Nucleus accumbens (tissue), 56 donors: ENCODE measurements around the gene INKA1.
A peak's percentile ranks its signal among the peaks of the same experiment; 100 is the strongest.

Experiments used
- DNase-seq, 56 donors: peaks; one replicate each; lab custom pipeline; 2025; lab: John Stamatoyannopoulos, UW

INKA1 gene

DNA sequence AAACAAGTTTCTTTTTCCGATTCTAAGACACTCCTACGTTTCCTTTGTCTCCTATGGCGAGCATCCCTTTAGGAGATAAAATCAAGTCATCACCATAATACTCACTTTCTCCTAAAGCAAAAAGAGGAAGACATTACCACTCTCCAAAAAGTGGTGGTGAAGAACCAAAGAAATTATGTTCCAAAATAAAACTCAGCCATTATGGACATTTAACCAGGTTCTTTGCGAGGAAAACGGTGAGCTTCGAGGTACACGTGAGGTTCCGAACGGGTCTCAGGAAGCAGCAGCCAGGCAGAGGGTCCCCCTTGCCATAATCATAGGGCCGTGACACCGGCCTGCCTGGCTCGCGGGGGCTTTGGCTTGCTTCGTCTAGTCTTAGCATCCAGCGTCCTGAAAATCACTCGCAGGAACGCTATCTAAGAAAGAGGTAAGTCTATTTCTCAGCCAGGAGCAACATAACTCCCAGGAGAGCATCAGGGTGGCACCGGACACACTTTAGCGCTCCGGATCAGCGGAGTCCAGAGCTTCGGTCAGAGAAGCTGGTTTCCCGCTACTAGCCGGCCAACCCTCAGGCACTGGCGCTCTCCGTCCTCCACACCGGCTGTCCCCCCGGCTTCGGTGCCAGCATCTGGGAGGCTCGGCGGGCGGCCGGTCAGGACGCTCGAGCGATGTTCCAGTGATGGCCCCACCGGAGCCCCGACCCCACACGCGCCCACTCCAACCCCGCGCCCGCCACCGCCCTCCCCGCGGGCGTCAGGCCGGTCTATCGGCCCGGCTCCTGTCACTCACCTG is 17.3 kb upstream of the INKA1 start:
- peak in 9 of 56 donors; percentile 40 to 81 (median 48) for DNase-seq

DNA sequence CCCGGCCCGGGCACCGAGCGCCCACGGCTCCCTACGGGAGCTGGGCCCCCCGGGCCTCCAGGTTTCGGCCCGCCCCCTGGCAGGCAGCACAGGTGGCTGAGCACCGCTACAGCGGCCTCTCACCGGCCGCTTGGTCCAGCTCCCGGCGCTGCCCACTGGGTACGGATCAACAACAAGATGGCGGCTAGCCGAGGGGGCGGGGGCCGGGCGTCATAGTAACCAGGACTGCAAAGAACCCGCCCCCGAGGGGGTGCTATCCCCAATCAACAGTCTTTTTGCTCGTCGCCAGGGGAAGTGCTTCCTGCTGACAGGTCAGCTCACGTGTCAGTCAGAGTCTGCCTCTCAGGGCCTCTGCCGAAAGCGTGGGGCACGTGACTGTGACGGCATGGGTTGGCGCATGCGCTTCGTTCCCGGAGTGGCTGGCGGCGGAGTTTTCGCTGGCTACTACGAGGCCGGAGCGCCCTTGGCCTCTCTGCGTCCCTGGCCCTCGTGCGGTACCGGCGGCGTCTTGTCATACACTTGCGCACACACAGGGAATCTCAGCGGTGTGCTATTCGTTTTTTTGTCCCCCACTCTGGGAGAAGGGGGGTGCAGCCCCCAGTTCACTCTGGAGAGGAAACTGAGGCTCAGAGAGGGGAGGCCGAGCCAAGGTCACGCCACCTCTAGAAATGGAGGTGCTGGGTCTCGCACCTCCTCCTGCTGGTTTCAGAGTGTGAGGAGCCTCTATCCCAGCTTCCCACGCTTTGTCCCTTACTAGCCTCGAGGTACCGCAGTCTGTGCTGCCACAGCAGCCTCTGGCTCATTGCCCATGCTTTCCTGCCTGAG is 16.5 kb upstream of the INKA1 start, which contains the start of gene IP6K1:
Gene IP6K1, minus strand, starts transcription at position 186 of the 825 bp plus-strand sequence. CDS start 38,502 bp downstream, outside the sequence.
- DNase-seq = peak; percentile 94 to 100 (median 100)

DNA sequence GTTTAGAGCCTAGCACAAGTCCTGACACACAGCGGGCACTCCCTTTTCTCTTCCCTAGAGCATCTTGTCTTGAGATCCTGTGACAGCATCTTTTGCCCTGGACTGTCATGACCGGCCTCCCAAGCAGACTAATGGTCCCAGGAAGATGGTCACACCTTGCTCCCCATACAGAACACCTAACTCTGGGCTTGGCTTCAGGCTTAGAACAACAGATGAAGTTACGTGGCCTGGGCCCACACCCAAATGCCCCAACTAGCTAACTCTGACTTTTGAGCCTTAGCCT is 15.9 kb upstream of the INKA1 start:
- no peak for DNase-seq

DNA sequence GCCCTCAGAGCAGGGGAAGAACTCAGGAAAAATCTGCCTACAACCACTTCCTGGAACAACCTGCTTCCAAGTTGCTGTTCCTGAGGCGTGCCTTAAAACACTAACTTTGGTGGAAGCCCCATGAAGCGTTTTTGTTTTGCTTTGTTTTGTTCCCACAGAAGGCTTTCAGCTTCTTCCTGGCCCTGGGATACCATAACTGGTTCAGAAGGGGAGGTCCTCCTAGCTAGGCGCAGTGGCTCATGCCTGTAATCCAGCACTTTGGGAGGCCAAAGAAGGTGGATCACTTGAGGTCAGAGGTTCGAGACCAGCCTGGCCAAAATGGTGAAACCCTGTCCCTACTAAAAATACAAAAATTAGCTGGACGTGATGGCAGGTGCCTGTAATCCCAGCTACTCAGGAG is 15.5 kb upstream of the INKA1 start:
- DNase-seq = no peak

DNA sequence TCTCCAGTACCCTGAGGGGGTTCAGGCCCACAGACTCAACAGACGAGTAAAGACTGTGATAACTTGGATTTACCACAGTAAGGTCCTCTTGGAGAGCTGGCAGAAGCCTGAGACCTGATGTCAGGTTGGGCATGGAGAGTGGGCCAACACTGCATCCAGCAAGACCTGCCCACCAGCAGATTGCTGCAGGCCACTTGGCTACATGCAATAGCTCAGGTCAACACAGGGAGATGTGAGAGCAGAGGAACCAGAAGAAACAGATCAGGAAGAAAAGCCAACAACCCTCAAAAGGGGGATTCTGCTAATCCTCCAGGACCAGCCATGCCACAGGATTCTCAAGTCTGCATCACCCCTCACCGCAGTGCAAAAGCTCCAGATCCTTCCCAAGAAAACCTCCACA is 15.0 kb upstream of the INKA1 start:
- no peak for DNase-seq

DNA sequence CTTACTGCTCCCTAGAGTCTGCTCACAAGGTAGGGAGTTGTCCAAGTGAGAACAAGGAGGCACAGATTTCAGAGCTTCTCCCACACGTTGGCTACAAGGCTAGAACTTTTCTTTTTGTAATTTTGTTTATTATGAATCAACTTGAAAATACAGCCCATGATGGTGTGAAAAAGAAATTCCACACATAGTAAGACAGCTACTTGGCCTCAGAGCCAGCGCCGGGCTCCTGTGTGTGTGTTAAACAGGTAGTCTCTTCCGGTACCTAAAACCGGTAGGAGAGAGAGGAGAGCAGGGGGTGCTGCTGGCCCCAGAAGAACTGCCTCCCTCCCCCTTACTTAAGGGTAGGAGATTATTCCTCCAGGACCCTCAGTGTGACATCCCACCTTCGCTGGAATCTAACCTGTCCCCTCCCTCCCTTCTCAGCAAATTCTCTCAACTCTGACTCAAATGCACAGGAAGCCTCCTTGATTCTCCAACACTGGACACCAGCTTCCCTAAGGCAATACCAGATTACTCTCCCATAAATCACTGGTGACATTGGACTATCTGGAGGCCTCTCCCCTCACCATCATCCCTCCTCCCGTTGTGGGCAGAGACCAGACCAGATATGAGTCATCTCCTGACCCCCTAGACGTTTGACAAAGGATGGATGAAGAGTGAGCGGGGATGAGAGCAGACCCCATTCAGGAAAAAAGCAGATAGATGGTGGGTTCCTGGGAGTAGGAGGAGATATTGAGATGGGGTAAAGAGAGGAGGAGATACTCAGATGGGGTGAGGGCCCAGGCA is 12.2 kb upstream of the INKA1 start:
- no peak for DNase-seq

DNA sequence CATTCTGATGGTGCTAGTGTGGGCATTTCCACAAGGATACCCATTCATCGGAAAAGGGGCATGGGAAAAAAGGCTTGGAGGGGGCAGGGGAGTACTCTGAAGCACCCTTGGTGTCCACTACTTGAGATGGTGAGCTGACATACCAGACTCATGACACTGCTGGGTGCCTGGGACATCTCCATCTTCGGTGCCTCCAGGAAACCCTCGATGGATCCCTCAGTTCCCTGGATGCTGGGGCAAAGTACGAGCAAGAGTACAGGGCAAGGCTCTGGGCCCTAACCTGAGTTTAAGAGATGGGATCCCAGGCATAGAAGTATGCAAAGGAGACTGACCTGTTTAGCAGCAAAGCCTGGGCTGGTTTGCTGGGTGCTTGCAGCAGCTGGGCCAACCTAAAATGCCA is 11.5 kb upstream of the INKA1 start:
- DNase-seq = no peak

- no peak for DNase-seq
Observed at GRCh38 chr3:49792371-49793150, 10.5 kb upstream of the INKA1 start.

- DNase-seq = no peak
Observed at GRCh38 chr3:49793486-49794085, 9.5 kb upstream of the INKA1 start.

DNA sequence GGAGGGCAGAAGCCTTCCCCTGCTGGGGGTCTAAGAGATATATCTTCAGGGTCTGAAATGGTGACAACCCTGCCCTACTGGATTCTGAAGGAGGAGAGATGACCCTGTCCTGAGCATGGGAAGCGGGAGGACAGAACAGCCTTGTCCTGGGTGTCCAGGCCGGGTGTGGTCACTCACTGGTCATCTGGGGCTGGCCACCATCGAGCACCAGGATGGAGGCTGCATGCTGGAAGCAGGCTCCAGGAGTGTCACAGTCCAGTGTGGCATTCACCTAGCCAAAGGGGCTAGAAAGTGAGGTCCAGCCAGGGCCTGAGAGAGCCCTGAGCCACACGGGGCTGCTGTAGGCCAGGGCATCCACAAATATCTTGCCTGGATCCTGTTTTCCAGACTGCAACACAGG is 8.6 kb upstream of the INKA1 start:
- no peak for DNase-seq

DNA sequence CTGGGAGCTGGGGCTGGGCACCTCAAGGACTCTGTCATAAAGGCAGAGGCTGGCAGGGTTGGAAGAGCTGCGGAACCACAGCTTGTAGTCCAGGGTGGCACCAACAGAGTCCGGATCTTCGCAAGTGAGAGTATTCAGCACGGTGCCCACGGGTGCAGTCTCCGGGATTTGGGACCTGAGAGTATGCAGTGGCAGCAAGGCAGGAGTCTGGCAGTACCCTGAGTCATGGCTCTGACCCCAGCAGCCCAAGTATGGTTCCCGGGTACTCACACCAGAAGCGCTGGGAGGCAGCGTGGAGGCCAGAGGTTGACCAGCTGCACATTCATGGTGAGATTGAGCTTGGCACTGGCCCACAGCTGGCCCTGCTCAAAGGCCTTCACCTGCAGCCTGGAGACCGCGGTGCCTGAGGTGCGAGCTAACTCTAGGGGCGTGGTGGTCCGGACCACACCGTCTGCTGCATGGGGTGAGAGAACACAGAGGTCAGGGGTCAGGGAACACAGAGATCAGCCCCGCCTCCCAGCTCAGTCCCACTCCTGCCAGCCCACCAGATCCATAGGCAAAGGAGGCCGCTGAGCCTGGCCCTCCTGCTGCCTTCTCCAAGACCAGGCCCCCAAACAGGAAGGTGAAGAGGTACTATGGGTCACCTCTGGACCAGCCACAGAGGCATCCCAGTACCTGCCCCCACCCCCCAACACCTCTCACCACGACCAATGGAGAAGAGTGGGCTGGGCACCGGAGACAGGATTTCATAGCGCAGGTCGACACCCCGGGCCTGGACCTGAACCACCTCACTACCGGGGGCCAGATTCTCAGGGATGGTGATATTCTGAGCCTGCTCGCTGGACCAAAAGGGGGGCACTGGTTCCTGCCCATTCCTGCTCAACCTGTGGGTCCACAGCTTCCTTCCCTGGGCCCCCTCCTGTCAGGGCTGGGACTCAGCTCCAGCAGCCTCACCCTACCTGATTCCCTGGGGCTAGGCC is 7.8 kb upstream of the INKA1 start:
- DNase-seq = no peak

GRCh38 chr3:49799105-49799504 is 4.0 kb upstream of the INKA1 start:
- no peak for DNase-seq

- DNase-seq = no peak
Observed at GRCh38 chr3:49799761-49800160, 3.3 kb upstream of the INKA1 start, which contains the start of gene CDHR4. Gene CDHR4 (minus strand): TSS chr3:49799873. CDS start chr3:49799812, 61 bp downstream.

GRCh38 chr3:49801160-49801559 is 1.9 kb upstream of the INKA1 start:
- DNase-seq = no peak

- DNase-seq = peak in 9 of 56 donors; percentile 2 to 67 (median 49)
Observed at GRCh38 chr3:49803465-49804140, 542 bp downstream of the INKA1 start.

DNA sequence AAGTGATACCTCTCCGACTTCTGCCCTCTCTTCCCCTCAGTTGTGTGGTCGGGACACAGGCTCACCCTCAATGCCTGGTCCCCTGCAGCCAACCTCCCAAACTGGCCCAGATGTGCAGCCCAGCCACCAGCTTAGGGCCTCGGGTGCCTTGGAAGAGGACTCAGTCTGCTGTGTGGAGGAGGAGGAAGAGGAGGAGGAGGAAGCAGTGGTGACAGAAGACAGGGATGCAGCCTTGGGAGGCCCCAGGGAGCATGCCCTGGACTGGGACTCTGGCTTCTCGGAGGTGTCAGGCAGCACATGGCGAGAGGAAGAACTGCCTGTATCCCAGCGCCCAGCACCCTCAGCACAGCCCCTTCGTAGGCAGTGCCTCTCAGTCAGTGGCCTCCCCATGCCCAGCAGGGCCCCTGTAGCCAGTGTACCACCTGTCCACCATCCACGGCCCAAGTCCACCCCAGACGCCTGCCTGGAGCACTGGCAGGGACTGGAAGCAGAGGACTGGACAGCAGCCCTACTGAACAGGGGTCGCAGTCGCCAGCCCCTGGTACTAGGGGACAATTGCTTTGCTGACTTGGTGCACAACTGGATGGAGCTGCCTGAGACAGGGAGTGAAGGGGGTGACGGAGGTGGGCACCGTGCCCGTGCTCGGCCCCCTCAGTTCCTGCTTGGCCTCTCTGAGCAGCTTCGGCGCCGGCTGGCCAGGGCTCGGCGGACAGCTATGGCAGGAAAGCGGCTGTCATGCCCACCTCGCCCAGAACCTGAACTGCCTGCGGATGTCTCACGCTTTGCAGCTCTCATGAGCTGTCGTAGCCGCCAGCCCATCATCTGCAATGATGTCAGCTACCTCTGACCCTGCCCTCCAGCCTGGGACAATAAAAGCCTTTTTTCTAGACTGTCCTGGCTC is 1.3 kb downstream of the INKA1 start:
- no peak for DNase-seq

- DNase-seq = peak in 26 of 56 donors; percentile 9 to 68 (median 24)
Observed at GRCh38 chr3:49805367-49805782, 2.3 kb downstream of the INKA1 start.
